ENCODE results near the gene IL10RA. TPM values are rescaled to one million over a fixed set of nuclear protein-coding genes. Genes with fewer than 3 reads are reported as not detected.

Gene IL10RA
- total RNA-seq, 1 experiment from 2014 or later: 1.7 TPM

DNA sequence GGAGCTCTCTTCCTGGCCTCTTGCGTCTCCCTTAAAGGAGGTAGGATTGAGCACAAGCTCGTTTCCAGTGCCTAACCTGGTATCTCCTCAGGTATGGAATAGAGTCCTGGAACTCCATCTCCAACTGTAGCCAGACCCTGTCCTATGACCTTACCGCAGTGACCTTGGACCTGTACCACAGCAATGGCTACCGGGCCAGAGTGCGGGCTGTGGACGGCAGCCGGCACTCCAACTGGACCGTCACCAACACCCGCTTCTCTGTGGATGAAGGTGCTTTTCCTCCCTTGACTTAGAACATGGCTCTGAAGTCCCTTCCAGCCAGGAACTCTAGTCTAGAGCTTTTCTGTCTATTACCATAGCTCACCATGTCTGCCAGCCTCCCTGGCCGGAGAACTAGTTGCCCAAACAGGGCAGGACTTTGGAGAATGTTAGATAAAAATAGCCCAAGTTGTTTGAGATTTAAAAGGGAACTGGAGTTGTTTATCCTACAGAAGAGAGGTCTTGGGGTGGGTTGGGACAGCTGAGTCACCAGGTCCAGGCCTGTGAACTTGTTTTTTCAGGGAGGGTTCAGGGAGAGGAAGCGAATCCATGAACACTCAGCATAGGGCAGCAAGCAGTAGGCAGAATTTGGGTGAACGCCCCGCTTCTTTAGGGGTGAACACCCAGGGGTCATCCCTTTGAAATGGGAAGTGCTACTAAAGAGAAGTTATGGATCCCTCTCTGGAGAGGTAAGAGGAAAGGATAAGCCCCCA lies 3.3 kb downstream of the IL10RA start:
- no peak overlapping the region for H3K4me2 ChIP-seq (ENCODE audit: low read length)
- peaks cover 6 to 16% of the 10 kb centered on the region in 2 experiments for H3K4me1 ChIP-seq (ENCODE audit: control insufficient read depth in 1 of 2, insufficient read depth in 2 of 2, low read length in 2 of 2)
- no peak overlapping the region for H2AFZ ChIP-seq (ENCODE audit: low read depth, low read length, poor library complexity, severe bottlenecking)
- no peaks in the 10 kb centered on the region for H3K9me2 ChIP-seq (ENCODE audit: insufficient read depth)
- no peaks in the 10 kb centered on the region for H3K36me3 ChIP-seq (ENCODE audit: control insufficient read depth in 1 of 2, insufficient read depth in 2 of 2, low read length in 2 of 2)
- H3K9me3 ChIP-seq (ENCODE audit: control insufficient read depth in 1 of 2, insufficient read depth in 1 of 2, low read depth in 1 of 2, low read length in 2 of 2): no peaks in the 10 kb centered on the region
- CTCF ChIA-PET: no interaction called here
- H4K20me1 ChIP-seq (ENCODE audit: insufficient read depth): no peaks in the 10 kb centered on the region
- H3K4me3 ChIP-seq (replicated peaks in 1 of 2; ENCODE audit: low read depth in 1 of 2, low read length in 2 of 2): no peak overlapping the region
- ATAC-seq: no peak
- POLR2A ChIA-PET: no interaction called here
- no peak overlapping the region for H3K27ac ChIP-seq (ENCODE audit: low read depth, low read length)
- intact Hi-C loops (cut with micrococcal nuclease): no loop called here
- BruUV-seq (replicated peaks): no TSS peak
- no peaks in the 10 kb centered on the region for H3K27me3 ChIP-seq (ENCODE audit: insufficient read depth, low read length)
- no peak overlapping the region for H3K9ac ChIP-seq (ENCODE audit: low read length)
- no peak for TF ChIP-seq ZFX (IDR thresholded peaks at IDR 0.05)
- no peak for TF ChIP-seq CBX3 (IDR thresholded peaks at IDR 0.05; ENCODE audit: low read depth)
- no peak for TF ChIP-seq EZH2phosphoT487 (IDR thresholded peaks at IDR 0.05; ENCODE audit: borderline replicate concordance)
- TF ChIP-seq RAD21 (IDR thresholded peaks at IDR 0.05; ENCODE audit: low read depth): no peak
- TF ChIP-seq TCF7L2 (IDR thresholded peaks at IDR 0.05; ENCODE audit: borderline replicate concordance, extremely low read depth, insufficient read depth, insufficient read length): no peak
- TF ChIP-seq, protein P1, sequence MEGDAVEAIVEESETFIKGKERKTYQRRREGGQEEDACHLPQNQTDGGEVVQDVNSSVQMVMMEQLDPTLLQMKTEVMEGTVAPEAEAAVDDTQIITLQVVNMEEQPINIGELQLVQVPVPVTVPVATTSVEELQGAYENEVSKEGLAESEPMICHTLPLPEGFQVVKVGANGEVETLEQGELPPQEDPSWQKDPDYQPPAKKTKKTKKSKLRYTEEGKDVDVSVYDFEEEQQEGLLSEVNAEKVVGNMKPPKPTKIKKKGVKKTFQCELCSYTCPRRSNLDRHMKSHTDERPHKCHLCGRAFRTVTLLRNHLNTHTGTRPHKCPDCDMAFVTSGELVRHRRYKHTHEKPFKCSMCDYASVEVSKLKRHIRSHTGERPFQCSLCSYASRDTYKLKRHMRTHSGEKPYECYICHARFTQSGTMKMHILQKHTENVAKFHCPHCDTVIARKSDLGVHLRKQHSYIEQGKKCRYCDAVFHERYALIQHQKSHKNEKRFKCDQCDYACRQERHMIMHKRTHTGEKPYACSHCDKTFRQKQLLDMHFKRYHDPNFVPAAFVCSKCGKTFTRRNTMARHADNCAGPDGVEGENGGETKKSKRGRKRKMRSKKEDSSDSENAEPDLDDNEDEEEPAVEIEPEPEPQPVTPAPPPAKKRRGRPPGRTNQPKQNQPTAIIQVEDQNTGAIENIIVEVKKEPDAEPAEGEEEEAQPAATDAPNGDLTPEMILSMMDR (IDR thresholded peaks at IDR 0.05 in 2 of 3, conservative IDR thresholded peaks at IDR 0.05 in 1 of 3; ENCODE audit: borderline replicate concordance in 1 of 3, insufficient read depth in 1 of 3, low read depth in 2 of 3, low read length in 2 of 3): no peak
- no peak for TF ChIP-seq ELF1 (IDR thresholded peaks at IDR 0.05; ENCODE audit: borderline replicate concordance, low read depth)
- no peak for TF ChIP-seq SRF (IDR thresholded peaks at IDR 0.05; ENCODE audit: low read depth)
- TF ChIP-seq, protein P2, sequence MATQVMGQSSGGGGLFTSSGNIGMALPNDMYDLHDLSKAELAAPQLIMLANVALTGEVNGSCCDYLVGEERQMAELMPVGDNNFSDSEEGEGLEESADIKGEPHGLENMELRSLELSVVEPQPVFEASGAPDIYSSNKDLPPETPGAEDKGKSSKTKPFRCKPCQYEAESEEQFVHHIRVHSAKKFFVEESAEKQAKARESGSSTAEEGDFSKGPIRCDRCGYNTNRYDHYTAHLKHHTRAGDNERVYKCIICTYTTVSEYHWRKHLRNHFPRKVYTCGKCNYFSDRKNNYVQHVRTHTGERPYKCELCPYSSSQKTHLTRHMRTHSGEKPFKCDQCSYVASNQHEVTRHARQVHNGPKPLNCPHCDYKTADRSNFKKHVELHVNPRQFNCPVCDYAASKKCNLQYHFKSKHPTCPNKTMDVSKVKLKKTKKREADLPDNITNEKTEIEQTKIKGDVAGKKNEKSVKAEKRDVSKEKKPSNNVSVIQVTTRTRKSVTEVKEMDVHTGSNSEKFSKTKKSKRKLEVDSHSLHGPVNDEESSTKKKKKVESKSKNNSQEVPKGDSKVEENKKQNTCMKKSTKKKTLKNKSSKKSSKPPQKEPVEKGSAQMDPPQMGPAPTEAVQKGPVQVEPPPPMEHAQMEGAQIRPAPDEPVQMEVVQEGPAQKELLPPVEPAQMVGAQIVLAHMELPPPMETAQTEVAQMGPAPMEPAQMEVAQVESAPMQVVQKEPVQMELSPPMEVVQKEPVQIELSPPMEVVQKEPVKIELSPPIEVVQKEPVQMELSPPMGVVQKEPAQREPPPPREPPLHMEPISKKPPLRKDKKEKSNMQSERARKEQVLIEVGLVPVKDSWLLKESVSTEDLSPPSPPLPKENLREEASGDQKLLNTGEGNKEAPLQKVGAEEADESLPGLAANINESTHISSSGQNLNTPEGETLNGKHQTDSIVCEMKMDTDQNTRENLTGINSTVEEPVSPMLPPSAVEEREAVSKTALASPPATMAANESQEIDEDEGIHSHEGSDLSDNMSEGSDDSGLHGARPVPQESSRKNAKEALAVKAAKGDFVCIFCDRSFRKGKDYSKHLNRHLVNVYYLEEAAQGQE (IDR thresholded peaks at IDR 0.05; ENCODE audit: low read depth): no peak
- TF ChIP-seq SP1 (IDR thresholded peaks at IDR 0.05; ENCODE audit: low read depth): no peak
- TF ChIP-seq POLR2A (IDR thresholded peaks at IDR 0.05; ENCODE audit: borderline replicate concordance, extremely low read depth, insufficient read depth, insufficient read length): no peak
- TF ChIP-seq, protein P3, sequence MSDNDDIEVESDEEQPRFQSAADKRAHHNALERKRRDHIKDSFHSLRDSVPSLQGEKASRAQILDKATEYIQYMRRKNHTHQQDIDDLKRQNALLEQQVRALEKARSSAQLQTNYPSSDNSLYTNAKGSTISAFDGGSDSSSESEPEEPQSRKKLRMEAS (IDR thresholded peaks at IDR 0.05): no peak
- TF ChIP-seq SIN3A (IDR thresholded peaks at IDR 0.05; ENCODE audit: low read depth): no peak
- TF ChIP-seq EZH2 (IDR thresholded peaks at IDR 0.05): no peak
- TF ChIP-seq FOSL1 (IDR thresholded peaks at IDR 0.05; ENCODE audit: low read depth): no peak
- TF ChIP-seq, protein P4, sequence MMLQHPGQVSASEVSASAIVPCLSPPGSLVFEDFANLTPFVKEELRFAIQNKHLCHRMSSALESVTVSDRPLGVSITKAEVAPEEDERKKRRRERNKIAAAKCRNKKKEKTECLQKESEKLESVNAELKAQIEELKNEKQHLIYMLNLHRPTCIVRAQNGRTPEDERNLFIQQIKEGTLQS (IDR thresholded peaks at IDR 0.05): no peak
- RAD21 ChIA-PET (ENCODE audit: low non-redundant PET in 1 of 2, low total read pairs in 2 of 2, uncharacterized antibody in 2 of 2, unreplicated experiment in 2 of 2): no interaction called here
- no peaks in the 10 kb centered on the region for H3K79me2 ChIP-seq (ENCODE audit: insufficient read depth, low read length)
- no peak for DNase-seq (ENCODE audit: low read depth, low spot score)

All from HCT116 (cell line).